HepG2 (cell line): ENCODE results near the gene NUDT22. TPM values are rescaled to one million over a fixed set of nuclear protein-coding genes. Genes with fewer than 3 reads are reported as not detected.

Experiments
- ADNP ChIP-seq: sonication (generic); formaldehyde crosslinking; IDR thresholded peaks from 2 replicates; pipeline ENCODE4 v1.4.0; 2020; ENCODE audit warnings: missing genetic modification reagents
- CENPT ChIP-seq: sonication (generic); formaldehyde crosslinking; IDR thresholded peaks from 2 replicates; pipeline ENCODE4 v1.8.0; 2022; ENCODE audit warnings: low read depth, mild to moderate bottlenecking, moderate library complexity, missing genetic modification reagents
- IKZF5 ChIP-seq: IDR thresholded peaks from 2 replicates; pipeline ENCODE4 v1.6.1; 2018; ENCODE audit warnings: missing genetic modification reagents, mild to moderate bottlenecking, missing compliant biosample characterization
- MTERF4 ChIP-seq: sonication (generic); formaldehyde crosslinking; IDR thresholded peaks from 2 replicates; pipeline ENCODE4 v1.8.0; 2023; ENCODE audit warnings: mild to moderate bottlenecking, missing genetic modification reagents
- RBM22 ChIP-seq: fragments of 200-400 bp; formaldehyde crosslinking; optimal IDR thresholded peaks from 2 replicates; pipeline ENCODE3; 2017; ENCODE audit warnings: mild to moderate bottlenecking, low read length, moderate library complexity
- SAFB2 ChIP-seq: sonication (generic); formaldehyde crosslinking; IDR thresholded peaks from 2 replicates; pipeline ENCODE4 v1.5.1; 2020; ENCODE audit warnings: missing genetic modification reagents, low read depth, mild to moderate bottlenecking, borderline replicate concordance
- SOX5 ChIP-seq: IDR thresholded peaks from 2 replicates; pipeline ENCODE4 v1.6.1; 2016; ENCODE audit warnings: borderline replicate concordance
- TP53 ChIP-seq: sonication (generic); formaldehyde crosslinking; conservative IDR thresholded peaks from 2 replicates; pipeline ENCODE4 v1.4.0; 2020; ENCODE audit warnings: missing genetic modification reagents
- UBTF ChIP-seq: sonication (generic); formaldehyde crosslinking; IDR thresholded peaks from 2 replicates; pipeline ENCODE4 v1.4.0; 2020; ENCODE audit warnings: mild to moderate bottlenecking, missing genetic modification reagents
- ZBTB40 ChIP-seq, 2 experiments: fragments of 450-650 bp in 1 of 2; sonication (generic) in 1 of 2; formaldehyde crosslinking in 1 of 2; IDR thresholded peaks; 2 replicates each; pipeline versions ENCODE4 v1.6.1 to v1.8.0; 2016 to 2022; ENCODE audit warnings: antibody characterized with exemption in 1 of 2, mild to moderate bottlenecking in 1 of 2, missing genetic modification reagents in 1 of 2
- ZNF230 ChIP-seq: sonication (generic); formaldehyde crosslinking; IDR thresholded peaks from 2 replicates; pipeline ENCODE4 v1.4.0; 2020; ENCODE audit warnings: mild to moderate bottlenecking, missing genetic modification reagents
- ZNF235 ChIP-seq: sonication (generic); formaldehyde crosslinking; IDR thresholded peaks from 2 replicates; pipeline ENCODE4 v1.8.1; 2023; ENCODE audit warnings: mild to moderate bottlenecking, missing genetic modification reagents, borderline replicate concordance
- ZNF282 ChIP-seq: fragments of 450-650 bp; IDR thresholded peaks from 2 replicates; pipeline ENCODE4 v1.6.1; 2018; ENCODE audit not compliant: partially characterized antibody
- ZNF343 ChIP-seq: sonication (generic); formaldehyde crosslinking; IDR thresholded peaks from 2 replicates; pipeline ENCODE4 v1.4.0; 2020; ENCODE audit warnings: mild to moderate bottlenecking, missing genetic modification reagents
- ZNF709 ChIP-seq: sonication (generic); formaldehyde crosslinking; IDR thresholded peaks from 2 replicates; pipeline ENCODE4 v1.5.0; 2020; ENCODE audit warnings: mild to moderate bottlenecking, missing genetic modification reagents
- ZSCAN22 ChIP-seq: sonication (generic); formaldehyde crosslinking; IDR thresholded peaks from 2 replicates; pipeline ENCODE4 v1.4.0; 2020; ENCODE audit warnings: mild to moderate bottlenecking, missing genetic modification reagents
- polyA plus RNA-seq, 8 experiments: library from polyadenylated mRNA; depleted of rRNA in 3 of 8; stranded (reverse) in 7 of 8; unstranded in 1 of 8; fragments of >200 nt; fragmentation: Illumina TruSeq in 4 of 8; extraction: Trizol in 4 of 8; gene quantifications; 2 replicates each; pipeline versions ENCODE4 v1.2.1 to v1.2.3, GENCODE V29; 2011 to 2016; ENCODE audit warnings: low read depth in 4 of 8, missing spikeins in 1 of 8, mixed read lengths in 1 of 8; ENCODE audit not compliant: insufficient read depth in 1 of 8
- total RNA-seq, 5 experiments: library from RNA; depleted of rRNA; stranded (reverse); fragments of >200 nt; fragmentation: Illumina TruSeq; extraction: Trizol; gene quantifications; 2 replicates each; pipeline ENCODE4 v1.2.3, GENCODE V29; 2016; ENCODE audit warnings: low read depth in 1 of 5

The NUDT22 gene
- total and polyA plus RNA-seq, 2 of the 13 experiments (the other 11 are each of a cell fraction or from before 2014, with no cell fraction given), result 33.5 to 39.8 TPM

GRCh38 chr11:64224891-64225607 lies 1.0 kb upstream of the NUDT22 start (continued):
- no peak for TF ChIP-seq ZBTB40 (IDR thresholded peaks at IDR 0.05)
- no peak for TF ChIP-seq ZBTB40 (CRISPR knock-in tag; IDR thresholded peaks at IDR 0.05)
- TF ChIP-seq ZNF282, result no peak
- TF ChIP-seq MTERF4 (CRISPR knock-in tag), result peak; percentile 41; the same call in 1 of the 2 replicates
- TF ChIP-seq ZNF709, result no peak
- no peak for TF ChIP-seq TP53 (CRISPR knock-in tag)
- TF ChIP-seq ZNF235 (CRISPR knock-in tag), result no peak
- TF ChIP-seq SOX5 (CRISPR knock-in tag), result no peak
- TF ChIP-seq ZSCAN22 (CRISPR knock-in tag), result no peak
- TF ChIP-seq ZNF343 (CRISPR knock-in tag), result 0 out of 2 replicates have a peak, but pooled peaks have one; percentile 1
- no peak for TF ChIP-seq ZNF230 (CRISPR knock-in tag)
- no peak for TF ChIP-seq SAFB2 (CRISPR knock-in tag)
- TF ChIP-seq ADNP (CRISPR knock-in tag), result no peak
- TF ChIP-seq UBTF (CRISPR knock-in tag), result no peak
- TF ChIP-seq IKZF5 (CRISPR knock-in tag), result no peak
- TF ChIP-seq CENPT (CRISPR knock-in tag), result peak; percentile 7; the same call in 1 of the 2 replicates
- TF ChIP-seq RBM22, result no peak
